Ramos (cell line): Measurements from ENCODE around the gene LRMDA.

Source experiments
- in situ Hi-C: fragments of 300-500 bp; cut with MboI; formaldehyde crosslinking; loops from one replicate; pipeline ENCODE4 v1.14.3; 2022; ENCODE audit warnings: low sequenced_read_pairs; ENCODE audit not compliant: unreplicated experiment

Gene LRMDA

GRCh38 chr10:75553550-75553949 lies 122.1 kb downstream of the LRMDA start:
- in situ Hi-C loops = no loop called here

- in situ Hi-C loops = no loop called here
Observed at GRCh38 chr10:75555323-75555722, 123.9 kb downstream of the LRMDA start.

- in situ Hi-C loops = no loop called here
Observed at GRCh38 chr10:75556320-75556719, 124.9 kb downstream of the LRMDA start.

GRCh38 chr10:75565286-75566251 lies 134.1 kb downstream of the LRMDA start:
- in situ Hi-C loops = no loop called here

- in situ Hi-C loops = no loop called here
Observed at GRCh38 chr10:75568450-75569130, 137.2 kb downstream of the LRMDA start.

GRCh38 chr10:75569506-75569905 lies 138.1 kb downstream of the LRMDA start:
- in situ Hi-C loops = no loop called here

GRCh38 chr10:75572478-75572877 lies 141.1 kb downstream of the LRMDA start:
- in situ Hi-C loops = no loop called here

- in situ Hi-C loops = no loop called here
Observed at GRCh38 chr10:75575940-75576339, 144.5 kb downstream of the LRMDA start.

GRCh38 chr10:75582102-75582501 lies 150.7 kb downstream of the LRMDA start:
- in situ Hi-C loops = no loop called here

- in situ Hi-C loops = no loop called here
Observed at GRCh38 chr10:75585294-75585693, 153.9 kb downstream of the LRMDA start.

GRCh38 chr10:75586814-75587213 lies 155.4 kb downstream of the LRMDA start:
- in situ Hi-C loops = no loop called here

GRCh38 chr10:75588031-75588430 lies 156.6 kb downstream of the LRMDA start:
- in situ Hi-C loops = no loop called here

- in situ Hi-C loops = no loop called here
Observed at GRCh38 chr10:75589895-75590654, 158.7 kb downstream of the LRMDA start.

- in situ Hi-C loops = no loop called here
Observed at GRCh38 chr10:75592151-75592787, 160.8 kb downstream of the LRMDA start.

GRCh38 chr10:75592791-75593643 lies 161.6 kb downstream of the LRMDA start:
- in situ Hi-C loops = no loop called here

GRCh38 chr10:75593692-75594556 lies 162.5 kb downstream of the LRMDA start:
- in situ Hi-C loops = no loop called here

- in situ Hi-C loops = no loop called here
Observed at GRCh38 chr10:75596930-75597620, 165.7 kb downstream of the LRMDA start.
